ENCODE data around the gene MCUB.
"Not testable (repeated sequence)": the region's sequence is repeated elsewhere in the genome, so short reads cannot be mapped to it uniquely, and the experiment has no call there.

MCUB gene

GRCh38 chr4:109559983-109560686, at the start of gene MCUB:
Gene MCUB, plus strand, starts transcription at chr4:109560246. Its CDS starts 92 bp downstream, at chr4:109560338.
- DNase-seq (ENCODE audit: low read depth), result peak; percentile 87

GRCh38 chr4:109510687-109511086, 49.4 kb upstream of the MCUB start:
- no peak for DNase-seq (ENCODE audit: low read depth)

GRCh38 chr4:109511414-109511813, 48.6 kb upstream of the MCUB start:
- no peak for DNase-seq (ENCODE audit: low read depth)

GRCh38 chr4:109513368-109513767, 46.7 kb upstream of the MCUB start:
- not testable (repeated sequence) for DNase-seq (ENCODE audit: low read depth)

GRCh38 chr4:109532182-109532581, 27.9 kb upstream of the MCUB start:
- no peak for DNase-seq (ENCODE audit: low read depth)

- no peak for DNase-seq (ENCODE audit: low read depth)
These were observed 14.6 kb upstream of the MCUB start for GRCh38 chr4:109545401-109545800.

- no peak for DNase-seq (ENCODE audit: low read depth)
These were observed 12.7 kb upstream of the MCUB start for GRCh38 chr4:109547394-109547793.

GRCh38 chr4:109548655-109549054, 11.4 kb upstream of the MCUB start:
- peak; percentile 8 for DNase-seq (ENCODE audit: low read depth)

- no peak for DNase-seq (ENCODE audit: low read depth)
These were observed 7.8 kb upstream of the MCUB start for GRCh38 chr4:109552237-109552636.

GRCh38 chr4:109553130-109553529, 6.9 kb upstream of the MCUB start:
- DNase-seq (ENCODE audit: low read depth), result no peak

- DNase-seq (ENCODE audit: low read depth), result no peak
These were observed 5.1 kb upstream of the MCUB start for GRCh38 chr4:109554971-109555370.

- no peak for DNase-seq (ENCODE audit: low read depth)
These were observed 2.6 kb upstream of the MCUB start for GRCh38 chr4:109557433-109557832.

GRCh38 chr4:109558095-109558494, 2.0 kb upstream of the MCUB start:
- not testable (repeated sequence) for DNase-seq (ENCODE audit: low read depth)

- DNase-seq (ENCODE audit: low read depth), result peak; percentile 31
These were observed 442 bp upstream of the MCUB start for GRCh38 chr4:109559625-109559982.

- DNase-seq (ENCODE audit: low read depth), result peak; percentile 57
These were observed 828 bp downstream of the MCUB start for GRCh38 chr4:109560687-109561461.

- DNase-seq (ENCODE audit: low read depth), result no peak
These were observed 2.6 kb downstream of the MCUB start for GRCh38 chr4:109562457-109563239.

GRCh38 chr4:109571494-109571893, 11.4 kb downstream of the MCUB start:
- DNase-seq (ENCODE audit: low read depth), result no peak

GRCh38 chr4:109572154-109572553, 12.1 kb downstream of the MCUB start:
- no peak for DNase-seq (ENCODE audit: low read depth)

GRCh38 chr4:109574443-109574850, 14.4 kb downstream of the MCUB start:
- DNase-seq (ENCODE audit: low read depth), result no peak

- DNase-seq (ENCODE audit: low read depth), result no peak
These were observed 15.1 kb downstream of the MCUB start for GRCh38 chr4:109574931-109575804.

- DNase-seq (ENCODE audit: low read depth), result no peak
These were observed 16.4 kb downstream of the MCUB start for GRCh38 chr4:109576462-109576861.

GRCh38 chr4:109578846-109579245, 18.8 kb downstream of the MCUB start:
- no peak for DNase-seq (ENCODE audit: low read depth)

Data from activated T-cell treated with anti-CD3 and anti-CD28 coated beads for 24 hours (primary cell).